Neutrophil (primary cell): ENCODE data around the gene STRIP1.

Experiments used
- H3K27ac ChIP-seq: fragments of 200-600 bp; sonication (generic); 2 replicates; pipeline ENCODE4 v1.5.1; 2016; ENCODE audit warnings: mild to moderate bottlenecking, moderate library complexity
- H3K27me3 ChIP-seq: fragments of 200-600 bp; sonication (generic); 2 replicates; pipeline ENCODE4 v1.6.0; 2016; ENCODE audit warnings: mild to moderate bottlenecking
- H3K36me3 ChIP-seq: fragments of 200-600 bp; sonication (generic); 2 replicates; pipeline ENCODE4 v1.5.1; 2017
- H3K4me1 ChIP-seq, 2 experiments: fragments of 200-600 bp in 1 of 2; sonication (generic) in 1 of 2; 1 replicate in 1 of 2; 2 replicates in 1 of 2; pipeline versions ENCODE4 v1.5.1 to v1.6.1; 2013 to 2016; ENCODE audit warnings: low read depth in 1 of 2, low read length in 1 of 2, mild to moderate bottlenecking in 1 of 2, moderate library complexity in 1 of 2; ENCODE audit not compliant: control insufficient read depth in 1 of 2, insufficient read depth in 1 of 2
- H3K4me3 ChIP-seq, 2 experiments: fragments of 200-600 bp in 1 of 2; sonication (generic) in 1 of 2; 1 replicate in 1 of 2; 2 replicates in 1 of 2; pipeline ENCODE4 v1.5.1; 2013 to 2016; ENCODE audit warnings: low read depth in 1 of 2, low read length in 1 of 2, mild to moderate bottlenecking in 1 of 2, moderate library complexity in 1 of 2
- H3K9me3 ChIP-seq: fragments of 200-600 bp; sonication (generic); 2 replicates; pipeline ENCODE4 v1.5.1; 2016
- CTCF ChIP-seq: fragments of 200-600 bp; sonication (generic); IDR thresholded peaks from 2 replicates; pipeline ENCODE4 v1.5.1; 2016; ENCODE audit warnings: antibody characterized with exemption

The STRIP1 gene

GRCh38 chr1:110043016-110043415 lies 8.6 kb downstream of the STRIP1 start:
- TF ChIP-seq CTCF: no peak
- H3K36me3 ChIP-seq: peaks cover 100% of the 10 kb centered on the region
- no peaks in the 10 kb centered on the region for H3K27me3 ChIP-seq
- H3K4me1 ChIP-seq: peaks cover 5 to 6% of the 10 kb centered on the region in 2 experiments
- H3K9me3 ChIP-seq: no peaks in the 10 kb centered on the region
- H3K27ac ChIP-seq: no peak overlapping the region
- no peak overlapping the region for H3K4me3 ChIP-seq

- Histone ChIP-seq H3K4me3 (no peak overlapping the region), H3K9me3 (no peaks in the 10 kb centered on the region), H3K27ac (no peak overlapping the region), H3K4me1 (peaks cover 2 to 5% of the 10 kb centered on the region in 2 experiments), H3K36me3 (peaks cover 100% of the 10 kb centered on the region), H3K27me3 (no peaks in the 10 kb centered on the region)
- no peak for TF ChIP-seq CTCF
Observed at GRCh38 chr1:110047463-110047862, 13.0 kb downstream of the STRIP1 start.

GRCh38 chr1:110048240-110048639 lies 13.8 kb downstream of the STRIP1 start:
- H3K36me3 ChIP-seq: peaks cover 100% of the 10 kb centered on the region

GRCh38 chr1:110048923-110049601 lies 14.6 kb downstream of the STRIP1 start:
- H3K27me3 ChIP-seq: no peaks in the 10 kb centered on the region
- H3K36me3 ChIP-seq: peaks cover 100% of the 10 kb centered on the region
- H3K4me3 ChIP-seq: no peak overlapping the region
- TF ChIP-seq CTCF: no peak
- H3K9me3 ChIP-seq: no peaks in the 10 kb centered on the region
- no peak overlapping the region for H3K27ac ChIP-seq
- H3K4me1 ChIP-seq: no peaks in the 10 kb centered on the region

More at GRCh38 chr1:110048240-110048639, 13.8 kb downstream of the STRIP1 start:
- H3K4me1 ChIP-seq: no peaks in the 10 kb centered on the region
- no peak for TF ChIP-seq CTCF
- no peaks in the 10 kb centered on the region for H3K27me3 ChIP-seq
- H3K27ac ChIP-seq: no peak overlapping the region
- H3K9me3 ChIP-seq: no peaks in the 10 kb centered on the region
- H3K4me3 ChIP-seq: no peak overlapping the region

- no peak overlapping the region for H3K27ac ChIP-seq
- H3K4me1 ChIP-seq: no peaks in the 10 kb centered on the region
- H3K27me3 ChIP-seq: no peaks in the 10 kb centered on the region
- no peak for TF ChIP-seq CTCF
- no peak overlapping the region for H3K4me3 ChIP-seq
- H3K36me3 ChIP-seq: peaks cover 100% of the 10 kb centered on the region
- H3K9me3 ChIP-seq: no peaks in the 10 kb centered on the region
Observed at GRCh38 chr1:110049801-110050601, 15.6 kb downstream of the STRIP1 start.
